ENCODE data around the gene COPA.
"Not testable (repeated sequence)": the region's sequence is repeated elsewhere in the genome, so short reads cannot be mapped to it uniquely, and the experiment has no call there.

COPA gene

DNA sequence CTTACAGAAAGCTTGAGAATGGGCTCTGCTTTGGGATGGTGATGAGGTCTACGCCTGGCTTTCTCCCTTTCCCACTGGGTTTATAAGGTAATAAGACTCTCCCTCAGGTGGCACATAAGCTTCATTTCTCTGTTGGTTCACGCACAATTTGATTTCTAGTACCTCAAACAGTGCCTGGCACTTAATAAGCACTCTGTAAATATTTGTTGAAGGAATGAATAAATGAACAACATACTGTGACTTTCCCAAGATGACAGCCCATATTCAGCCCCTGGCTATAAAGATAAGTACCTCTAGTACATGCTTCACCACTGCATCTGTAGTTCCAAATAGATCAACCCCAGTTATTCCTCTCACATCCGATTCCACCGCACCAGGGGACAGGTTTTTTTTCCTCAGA lies 17.8 kb downstream of the COPA start:
- DNase-seq: no peak

GRCh38 chr1:160322831-160323230 lies 20.2 kb downstream of the COPA start:
- no peak for DNase-seq

DNA sequence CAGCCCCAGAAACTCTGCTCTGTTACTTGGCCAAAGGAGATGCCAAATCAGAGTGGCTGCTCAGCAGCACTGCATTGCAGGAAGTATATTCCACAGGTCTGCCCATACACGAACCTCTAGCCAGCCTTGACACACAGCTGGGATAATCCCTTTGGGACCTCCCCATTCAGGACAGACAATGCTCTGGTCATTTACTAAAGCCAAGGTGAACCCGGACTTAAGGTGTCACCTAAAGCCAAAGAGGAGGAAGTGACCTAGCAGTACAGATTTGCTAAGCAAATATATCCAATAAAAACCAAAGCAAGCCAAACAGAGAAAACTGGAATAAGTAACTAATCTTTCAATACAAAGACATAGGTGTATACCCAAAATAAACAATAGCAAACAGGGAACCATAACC lies 27.7 kb downstream of the COPA start:
- no peak for DNase-seq

- peak; percentile 48 to 69 for DNase-seq
Measured at GRCh38 chr1:160309571-160309970, 33.5 kb downstream of the COPA start.

GRCh38 chr1:160309185-160309557 lies 33.9 kb downstream of the COPA start:
- DNase-seq: peak; percentile 34 to 53

- DNase-seq: no peak
Measured at GRCh38 chr1:160308451-160309184, 34.4 kb downstream of the COPA start.

DNA sequence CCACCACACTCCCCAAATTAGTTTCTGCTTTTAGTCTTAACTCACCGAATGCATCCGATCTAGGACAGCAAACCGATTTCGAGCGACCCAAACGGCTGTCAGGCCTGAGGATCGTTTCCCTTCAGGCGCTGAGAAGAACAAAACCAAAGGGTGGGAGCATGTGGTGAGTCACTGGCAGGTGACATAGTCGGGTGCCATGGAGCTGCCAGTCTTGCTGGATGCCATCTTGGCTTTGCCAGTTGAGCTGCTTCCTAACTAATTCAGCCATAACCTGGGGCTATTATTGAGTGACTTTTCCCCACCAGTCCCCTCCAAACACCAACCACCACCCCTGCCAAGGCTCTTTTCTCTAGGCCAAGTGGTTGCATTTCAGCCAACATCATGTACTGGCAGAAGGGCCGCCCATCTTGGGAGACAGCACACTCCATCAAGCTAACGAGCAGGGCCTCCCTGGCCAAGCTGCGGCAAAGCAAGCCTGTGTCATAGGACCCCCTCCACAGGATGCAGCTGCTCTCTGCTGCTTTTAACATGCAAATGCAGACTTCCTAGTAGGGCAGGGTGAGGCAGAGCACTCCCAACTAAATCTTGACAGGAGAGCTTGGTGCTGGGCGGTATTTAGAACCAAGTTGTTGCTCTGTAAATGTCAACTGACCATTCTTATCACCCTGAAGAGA lies 35.8 kb downstream of the COPA start:
- DNase-seq: no peak

GRCh38 chr1:160300173-160300572 lies 42.9 kb downstream of the COPA start:
- DNase-seq: no peak

GRCh38 chr1:160296036-160296435 lies 47.0 kb downstream of the COPA start:
- DNase-seq: no peak

DNA sequence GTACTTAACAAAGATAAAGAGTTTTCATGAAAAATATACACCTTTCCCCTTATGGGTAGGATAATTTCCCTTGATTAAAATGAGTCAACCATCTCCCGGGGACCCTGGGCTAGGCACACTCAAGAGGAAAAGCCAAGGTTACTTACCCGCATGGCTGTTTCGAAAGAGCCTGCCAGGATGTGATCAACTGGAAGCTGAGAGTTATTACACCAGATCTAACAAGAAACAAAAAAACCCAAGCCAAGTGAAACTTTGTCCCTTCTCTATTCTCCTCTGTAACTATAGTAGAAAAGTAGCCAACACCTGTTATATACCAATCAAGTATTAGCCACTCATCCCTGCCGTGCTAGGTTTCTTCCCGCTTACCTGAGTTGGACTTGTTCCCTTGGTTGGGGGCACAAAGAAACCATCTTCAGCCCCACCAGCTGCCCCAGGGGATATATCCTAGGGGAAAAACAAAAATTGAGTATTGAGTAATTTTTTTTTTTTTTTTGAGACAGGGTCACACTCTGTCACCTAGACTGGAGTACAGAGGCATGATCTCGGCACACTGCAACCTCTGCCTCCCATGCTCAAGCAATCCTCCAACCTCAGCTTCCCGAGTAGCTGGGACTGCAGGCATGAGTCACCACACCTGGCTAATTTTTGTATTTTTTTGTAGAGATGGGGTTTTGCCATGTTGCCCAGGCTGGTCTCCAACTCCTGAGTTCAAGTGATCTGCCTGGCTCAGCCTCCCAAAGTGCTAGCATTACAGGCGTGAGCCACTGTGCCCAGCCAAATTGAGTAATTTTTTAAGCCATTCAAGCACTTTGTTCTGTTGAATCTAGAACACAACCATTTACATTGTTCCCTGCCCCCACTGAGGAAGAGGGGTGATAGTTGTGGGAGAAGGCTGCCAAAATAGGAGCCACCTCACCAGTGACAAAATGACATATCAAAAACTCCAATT lies 49.8 kb downstream of the COPA start:
- DNase-seq: peak; percentile 12 to 17

DNA sequence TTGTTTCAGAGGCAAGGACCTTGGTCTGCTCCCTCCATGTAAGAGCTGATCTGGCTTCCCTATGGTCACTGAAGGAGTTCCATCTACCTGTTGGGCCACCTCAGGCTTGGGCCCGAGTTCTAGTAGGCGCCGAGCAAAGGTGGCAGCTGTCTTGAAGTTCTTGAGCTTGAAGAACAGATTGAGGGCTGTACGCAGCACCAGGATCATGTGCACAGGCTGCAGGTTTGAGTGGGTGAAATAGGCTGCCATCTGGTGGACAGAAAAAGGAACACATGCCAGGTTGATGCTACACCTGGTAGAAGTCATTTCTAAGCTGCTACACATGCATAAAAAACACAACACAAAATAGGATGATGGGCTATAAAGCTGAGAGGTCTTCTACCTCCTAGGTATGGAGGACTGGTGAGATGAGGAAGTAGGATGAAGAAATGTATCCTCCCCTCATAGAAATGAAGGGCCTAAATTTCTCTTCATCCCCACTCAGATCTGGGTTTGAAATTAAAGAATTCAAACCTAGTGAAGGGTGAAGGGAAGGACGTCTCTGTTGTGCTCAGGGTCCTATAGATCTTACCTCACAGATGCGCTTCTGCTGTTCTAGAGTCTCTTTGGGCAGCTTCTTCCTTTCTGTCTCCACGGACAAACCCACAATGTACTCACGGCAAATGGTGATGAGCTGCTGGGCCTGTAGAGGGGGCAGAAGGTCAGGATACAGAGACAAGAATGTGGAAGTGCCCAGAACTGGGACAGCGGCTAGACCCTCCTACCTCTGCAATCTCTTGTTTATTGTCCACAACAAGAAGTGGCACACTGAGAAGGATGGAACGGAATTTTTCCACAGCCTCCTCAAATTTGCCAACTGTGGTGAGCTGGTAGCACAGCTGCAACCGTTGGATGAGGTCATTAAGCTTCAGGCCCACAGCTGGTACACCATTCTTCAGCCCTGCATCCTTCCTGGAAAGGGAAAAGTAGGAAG lies 51.5 kb downstream of the COPA start:
- peak; percentile 59 to 70 for DNase-seq

DNA sequence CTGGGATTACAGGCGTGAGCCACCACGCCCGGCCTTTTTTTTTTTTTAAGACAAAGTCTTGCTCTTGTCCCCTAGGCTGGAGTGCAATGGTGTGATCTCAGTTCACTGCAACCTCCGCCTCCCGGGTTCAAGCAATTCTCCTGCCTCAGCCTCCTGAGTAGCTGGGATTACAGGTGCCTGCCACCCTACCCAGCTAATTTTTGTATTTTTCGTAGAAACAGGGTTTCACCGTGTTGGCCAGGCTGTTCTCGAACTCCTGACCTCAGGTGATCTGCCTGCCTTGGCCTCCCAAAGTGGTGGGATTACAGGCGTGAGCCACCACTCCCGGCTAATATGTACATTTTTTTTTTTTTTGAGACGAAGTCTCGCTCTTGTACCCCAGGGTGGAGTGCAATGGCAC lies 55.3 kb downstream of the COPA start:
- not testable (repeated sequence) for DNase-seq

DNA sequence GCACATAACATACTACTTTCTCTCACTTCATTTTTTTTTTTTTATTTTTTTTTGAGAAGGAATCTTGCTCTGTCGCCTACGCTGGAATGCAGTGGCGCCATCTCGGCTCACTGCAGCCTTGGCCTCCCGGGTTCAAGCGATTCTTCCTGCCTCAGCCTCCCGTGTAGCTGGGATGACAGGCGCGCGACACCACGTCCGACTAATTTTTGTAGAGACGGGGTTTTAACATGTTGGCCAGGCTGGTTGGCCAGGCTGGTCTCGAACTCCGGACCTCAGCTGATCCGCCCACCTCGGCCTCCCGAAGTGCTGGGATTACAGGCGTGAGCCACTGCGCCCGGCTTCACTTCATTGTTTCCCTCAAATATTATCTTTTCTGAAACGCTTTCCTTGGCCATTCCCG lies 57.5 kb downstream of the COPA start:
- DNase-seq: no peak

- peak; percentile 91 to 93 for DNase-seq
Measured at GRCh38 chr1:160284782-160285344, 58.2 kb downstream of the COPA start, which contains the start of gene PEX19. TSS of gene PEX19 (minus strand) at chr1:160285133. CDS start at chr1:160285124, 9 bp downstream.

DNA sequence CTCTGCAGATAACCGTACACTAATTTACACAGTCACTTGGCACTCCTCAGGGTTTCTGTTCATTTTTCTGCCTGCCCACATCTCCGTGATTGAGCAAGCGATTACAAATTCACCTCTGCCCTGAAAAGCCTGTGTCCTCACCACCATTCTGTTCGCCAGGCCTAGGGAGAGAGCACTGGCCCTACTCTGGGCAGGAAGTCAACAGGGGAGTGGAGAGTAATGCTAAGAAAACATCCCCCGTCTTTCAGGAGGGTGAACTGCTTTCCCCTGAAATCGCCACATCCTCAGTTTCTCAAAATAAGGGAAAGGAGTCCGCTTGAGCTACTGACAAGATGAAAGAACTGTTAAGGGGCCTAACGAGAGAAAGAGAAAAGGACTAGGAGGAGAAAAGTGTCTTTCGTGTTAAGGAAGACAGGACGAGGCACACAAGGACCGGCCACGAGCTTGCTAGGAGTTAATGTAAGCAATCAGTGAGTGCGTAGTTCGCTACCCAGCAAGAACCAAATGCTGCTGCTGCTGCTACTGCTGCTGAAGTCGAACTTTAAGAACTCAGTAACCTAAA lies 58.7 kb downstream of the COPA start:
- DNase-seq: peak; percentile 91 to 93

DNA sequence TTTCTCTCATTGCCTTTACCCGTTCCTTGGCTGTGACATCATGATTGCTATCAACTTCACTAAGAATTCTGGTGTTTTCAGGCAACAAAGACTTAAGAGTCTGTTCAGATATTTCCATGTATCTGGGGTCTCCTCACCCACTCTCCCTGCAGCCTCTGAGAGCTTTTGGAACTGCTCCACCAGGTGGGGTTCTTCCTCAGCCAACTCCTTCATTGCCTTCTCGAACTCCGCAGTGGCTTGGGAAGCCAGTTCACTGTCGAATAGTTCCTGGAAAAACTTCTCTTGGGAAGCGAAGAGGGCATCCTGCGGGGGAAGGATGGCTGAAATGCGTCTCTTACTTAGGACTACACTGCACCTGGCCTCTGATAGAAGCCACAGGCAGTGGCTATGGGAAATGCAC lies 60.2 kb downstream of the COPA start:
- no peak for DNase-seq

DNA sequence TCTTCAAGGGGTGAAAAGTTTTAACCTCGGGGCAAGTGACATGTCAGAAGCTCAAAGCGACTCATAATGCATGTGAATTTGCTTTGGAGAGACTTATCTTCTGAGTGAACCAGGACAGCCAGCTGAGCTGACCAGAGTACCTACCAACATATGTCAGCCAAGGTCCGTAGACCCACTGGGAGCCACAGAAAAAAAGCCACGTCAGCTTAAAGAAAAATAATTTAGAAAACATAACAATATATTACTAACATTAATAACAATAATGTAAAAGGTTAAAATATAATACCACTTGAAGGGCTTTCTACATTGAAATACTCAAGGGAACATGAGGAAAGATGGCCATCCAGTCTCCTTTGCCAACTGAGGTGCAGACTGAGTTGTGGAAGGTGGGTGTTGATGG lies 65.1 kb downstream of the COPA start:
- DNase-seq: no peak

GRCh38 chr1:160277330-160277729 lies 65.7 kb downstream of the COPA start:
- DNase-seq: no peak

GRCh38 chr1:160271025-160271424 lies 72.0 kb downstream of the COPA start:
- no peak for DNase-seq

DNA sequence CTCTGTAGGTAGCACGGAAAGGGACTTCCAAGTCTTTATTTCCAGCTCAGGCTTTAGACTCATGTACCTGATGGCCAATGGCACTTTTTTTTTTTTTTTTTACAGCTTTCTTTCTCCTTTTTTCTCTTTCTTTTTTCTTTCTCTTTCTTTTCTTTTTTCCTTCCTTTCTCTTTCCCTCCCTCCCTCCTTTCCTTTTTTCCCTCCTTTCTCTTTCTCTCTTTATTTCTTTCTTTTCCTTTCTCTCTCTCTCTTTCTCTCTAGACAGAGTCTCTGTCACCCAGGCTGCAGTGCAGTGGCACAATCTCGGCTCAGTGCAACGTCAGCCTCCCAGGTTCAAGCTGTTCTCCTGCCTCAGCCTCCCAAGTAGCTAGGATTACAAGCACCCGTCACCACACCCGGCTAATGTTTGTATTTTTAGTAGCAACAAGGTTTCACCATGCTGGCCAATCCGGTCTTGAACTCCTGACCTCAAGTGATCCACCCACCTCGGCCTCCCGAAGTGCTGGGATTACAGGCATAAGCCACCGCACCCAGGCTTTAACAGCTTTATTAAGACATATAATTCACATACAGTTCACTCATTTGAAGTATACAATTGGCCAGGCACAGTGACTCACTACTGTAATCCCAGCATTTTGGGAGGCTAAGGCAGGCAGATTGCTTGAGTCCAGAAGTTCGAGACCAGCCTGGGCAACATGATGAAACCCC lies 75.6 kb downstream of the COPA start:
- DNase-seq: no peak
